Measurements from ENCODE around the gene SLC6A4. TPM values are rescaled to one million over a fixed set of nuclear protein-coding genes. Genes with fewer than 3 reads are reported as not detected.

The SLC6A4 gene
- total and polyA plus RNA-seq, 8 donors, result 0.18 to 0.55 TPM; not detected in 6

DNA sequence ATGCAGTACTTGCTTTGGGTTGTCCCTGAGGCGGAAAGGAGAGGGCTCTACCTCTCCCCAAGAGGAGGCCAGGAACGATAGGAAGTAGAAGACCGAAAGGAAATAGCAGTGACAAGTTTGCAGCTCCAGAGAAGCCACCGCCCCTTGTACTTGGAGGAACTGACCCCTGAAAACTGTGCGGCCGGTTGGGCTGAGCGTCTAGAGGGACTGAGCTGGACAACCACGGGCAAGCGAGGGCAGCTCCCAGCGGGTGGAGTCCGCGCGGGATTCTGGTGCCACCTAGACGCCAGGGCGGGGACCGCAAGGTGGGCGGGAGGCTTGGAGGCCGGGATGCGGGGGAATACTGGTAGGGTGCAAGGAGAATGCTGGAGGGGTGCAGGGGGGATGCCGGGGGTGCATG lies 1.3 kb upstream of the SLC6A4 start:
- DNase-seq, result peak; percentile 59 to 79
- Histone ChIP-seq H3K36me3 (no peaks in the 10 kb centered on the region), H3K4me1 (peaks cover 24 to 46% (median 43%) of the 10 kb centered on the region in 4 donors), H3K27me3 (peaks cover 5 to 79% (median 37%) of the 10 kb centered on the region in 3 donors), H3K4me3 (peak overlapping the region in 3 of 4 donors; percentile 18 to 60 (median 47)), H3K9me3 (no peaks in the 10 kb centered on the region), H3K27ac (no peak overlapping the region)
- 4 to 7% (median 6%) methylated on average over 14 to 20 of the region's 20 CpGs for WGBS, 5 donors
- intact Hi-C loops (cut with DNase I; ENCODE audit: low total_unique reads), result no loop called here
- peak in 2 of 7 experiments; percentile 9 to 12 for TF ChIP-seq CTCF (IDR thresholded peaks at IDR 0.05)
- no peak for TF ChIP-seq POLR2A (IDR thresholded peaks at IDR 0.05)
- no peak for TF ChIP-seq EP300 (IDR thresholded peaks at IDR 0.05)
- no peak for TF ChIP-seq POLR2AphosphoS5 (IDR thresholded peaks at IDR 0.05)

- no peak for DNase-seq
- Histone ChIP-seq H3K36me3 (no peaks in the 10 kb centered on the region), H3K4me1 (peaks cover 24 to 46% (median 43%) of the 10 kb centered on the region in 4 donors), H3K9me3 (no peaks in the 10 kb centered on the region), H3K4me3 (peak overlapping the region; percentile 41 to 60 (median 46)), H3K27ac (no peak overlapping the region), H3K27me3 (peaks cover 5 to 78% (median 37%) of the 10 kb centered on the region in 3 donors)
- 52 to 74% (median 64%) methylated on average over 10 of the region's 10 CpGs for WGBS, 5 donors
- intact Hi-C loops (cut with DNase I; ENCODE audit: low total_unique reads), result no loop called here
- TF ChIP-seq POLR2AphosphoS5 (IDR thresholded peaks at IDR 0.05) (no peak), CTCF (IDR thresholded peaks at IDR 0.05) (no peak), EP300 (IDR thresholded peaks at IDR 0.05) (no peak), POLR2A (IDR thresholded peaks at IDR 0.05) (no peak)
These were observed 764 bp upstream of the SLC6A4 start for GRCh38 chr17:30236297-30236624.

DNA sequence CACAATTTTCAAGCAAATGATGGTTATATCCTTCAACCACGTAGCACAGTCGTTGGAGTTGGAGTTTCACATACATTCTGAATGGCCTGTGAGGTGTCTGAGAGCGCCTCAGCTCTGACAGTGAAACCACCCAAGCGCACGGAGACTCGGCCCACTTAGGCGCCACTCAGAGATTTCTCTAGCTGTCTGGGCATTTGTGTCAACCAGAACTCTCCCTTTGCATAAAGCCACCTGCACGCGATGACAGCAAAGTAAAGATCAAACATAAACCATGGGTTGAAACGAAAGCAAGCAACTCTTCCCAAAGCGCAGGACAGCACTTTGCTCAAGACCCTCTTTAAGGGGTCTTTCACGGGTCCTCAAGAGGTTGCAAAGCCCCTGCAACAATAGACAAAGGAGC lies 533 bp downstream of the SLC6A4 start:
- 14 to 31% (median 20%) methylated on average over 10 to 12 of the region's 12 CpGs for WGBS, 5 donors
- intact Hi-C loops (cut with DNase I; ENCODE audit: low total_unique reads), result no loop called here
- Histone ChIP-seq H3K9me3 (no peaks in the 10 kb centered on the region), H3K4me3 (peak overlapping the region; percentile 41 to 60 (median 46)), H3K36me3 (no peaks in the 10 kb centered on the region), H3K4me1 (peaks cover 24 to 46% (median 43%) of the 10 kb centered on the region in 4 donors), H3K27me3 (peaks cover 5 to 68% (median 37%) of the 10 kb centered on the region in 3 donors), H3K27ac (no peak overlapping the region)
- TF ChIP-seq EP300 (IDR thresholded peaks at IDR 0.05) (no peak), POLR2AphosphoS5 (IDR thresholded peaks at IDR 0.05) (no peak), CTCF (IDR thresholded peaks at IDR 0.05) (no peak), POLR2A (IDR thresholded peaks at IDR 0.05) (no peak)
- DNase-seq, result peak in 1 of 2 donors; percentile 26

- intact Hi-C loops (cut with DNase I; ENCODE audit: low total_unique reads), result no loop called here
- Histone ChIP-seq H3K36me3 (no peaks in the 10 kb centered on the region), H3K4me3 (no peak overlapping the region), H3K27ac (no peak overlapping the region), H3K27me3 (peaks cover 5 to 63% (median 37%) of the 10 kb centered on the region in 3 donors), H3K4me1 (peaks cover 24 to 46% (median 43%) of the 10 kb centered on the region in 4 donors), H3K9me3 (no peaks in the 10 kb centered on the region)
- WGBS, 5 donors, result 79 to 85% (median 83%) methylated on average over 6 of the region's 6 CpGs
- no peak for DNase-seq
- TF ChIP-seq POLR2AphosphoS5 (IDR thresholded peaks at IDR 0.05), result no peak
- no peak for TF ChIP-seq POLR2A (IDR thresholded peaks at IDR 0.05)
- TF ChIP-seq EP300 (IDR thresholded peaks at IDR 0.05), result no peak
- TF ChIP-seq CTCF (IDR thresholded peaks at IDR 0.05), result no peak
These were observed 1.2 kb downstream of the SLC6A4 start for GRCh38 chr17:30234296-30234695.

Measured in stomach (tissue), 9 donors.